ENCODE data around the gene NTHL1.

DNA sequence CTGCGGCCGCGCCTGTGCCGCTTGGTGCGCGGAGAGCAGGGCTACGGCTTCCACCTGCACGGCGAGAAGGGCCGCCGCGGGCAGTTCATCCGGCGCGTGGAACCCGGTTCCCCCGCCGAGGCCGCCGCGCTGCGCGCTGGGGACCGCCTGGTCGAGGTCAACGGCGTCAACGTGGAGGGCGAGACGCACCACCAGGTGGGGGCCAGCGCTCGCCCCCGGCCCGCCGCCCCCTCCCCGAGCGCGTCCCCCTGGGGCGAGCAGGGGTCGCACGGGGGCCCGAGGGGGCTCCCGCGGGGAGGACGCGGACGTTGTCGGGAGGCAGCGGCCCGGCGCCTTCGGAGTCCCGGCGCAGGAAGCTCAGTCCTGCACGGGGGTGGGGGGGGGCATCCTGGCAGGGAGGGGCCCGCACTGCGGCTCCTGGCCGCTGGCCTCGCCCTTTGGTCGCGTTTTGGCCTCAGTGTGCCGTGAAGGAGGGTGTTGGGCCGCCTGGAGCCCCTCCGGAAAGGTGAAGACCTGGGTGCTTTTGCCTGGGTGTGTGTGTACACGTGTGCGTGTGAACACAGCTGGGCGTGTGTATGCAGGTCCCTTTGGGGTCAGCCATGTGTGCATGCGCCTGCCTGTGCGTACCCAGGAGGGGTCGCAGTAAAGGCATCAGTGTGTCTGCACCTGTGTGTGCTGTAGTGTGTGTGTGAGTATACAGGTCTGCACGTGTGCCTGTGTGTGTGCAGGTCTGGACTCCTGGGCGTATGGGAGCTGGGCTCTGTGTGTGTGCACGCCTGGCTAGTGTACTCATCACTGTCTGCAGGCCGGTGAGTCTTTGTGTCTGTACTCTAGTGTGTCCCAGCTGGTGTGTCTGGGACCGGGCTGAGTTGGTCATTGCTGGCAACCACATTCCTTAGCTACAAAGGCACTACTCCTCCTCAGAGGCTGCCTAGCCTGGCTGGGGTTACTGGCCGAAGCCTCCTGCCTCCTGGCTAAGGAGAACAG is 20.3 kb downstream of the NTHL1 start:
- TF ChIP-seq POLR2A (IDR thresholded peaks at IDR 0.05): no peak
- TF ChIP-seq, protein P1, sequence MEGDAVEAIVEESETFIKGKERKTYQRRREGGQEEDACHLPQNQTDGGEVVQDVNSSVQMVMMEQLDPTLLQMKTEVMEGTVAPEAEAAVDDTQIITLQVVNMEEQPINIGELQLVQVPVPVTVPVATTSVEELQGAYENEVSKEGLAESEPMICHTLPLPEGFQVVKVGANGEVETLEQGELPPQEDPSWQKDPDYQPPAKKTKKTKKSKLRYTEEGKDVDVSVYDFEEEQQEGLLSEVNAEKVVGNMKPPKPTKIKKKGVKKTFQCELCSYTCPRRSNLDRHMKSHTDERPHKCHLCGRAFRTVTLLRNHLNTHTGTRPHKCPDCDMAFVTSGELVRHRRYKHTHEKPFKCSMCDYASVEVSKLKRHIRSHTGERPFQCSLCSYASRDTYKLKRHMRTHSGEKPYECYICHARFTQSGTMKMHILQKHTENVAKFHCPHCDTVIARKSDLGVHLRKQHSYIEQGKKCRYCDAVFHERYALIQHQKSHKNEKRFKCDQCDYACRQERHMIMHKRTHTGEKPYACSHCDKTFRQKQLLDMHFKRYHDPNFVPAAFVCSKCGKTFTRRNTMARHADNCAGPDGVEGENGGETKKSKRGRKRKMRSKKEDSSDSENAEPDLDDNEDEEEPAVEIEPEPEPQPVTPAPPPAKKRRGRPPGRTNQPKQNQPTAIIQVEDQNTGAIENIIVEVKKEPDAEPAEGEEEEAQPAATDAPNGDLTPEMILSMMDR (IDR thresholded peaks at IDR 0.05): no peak
